Type B pancreatic cell (in vitro differentiated cells): ENCODE data around the gene SDCBP2. TPM values are rescaled to one million over a fixed set of nuclear protein-coding genes. Genes with fewer than 3 reads are reported as not detected.

Experiments used
- DNase-seq: peaks from one replicate; pipeline ENCODE4 v3.0.0; 2021; ENCODE audit warnings: mixed read lengths; ENCODE audit not compliant: unreplicated experiment; ENCODE audit errors: extremely low spot score
- H3K27ac Mint-ChIP-seq: 2 replicates; pipeline ENCODE4 v1.8.0; 2021; ENCODE audit warnings: mild to moderate bottlenecking, mixed read lengths
- H3K27me3 Mint-ChIP-seq: 2 replicates; pipeline ENCODE4 v1.8.0; 2021; ENCODE audit warnings: mixed read lengths
- H3K36me3 Mint-ChIP-seq: 2 replicates; pipeline ENCODE4 v1.8.0; 2021; ENCODE audit warnings: mixed read lengths
- H3K4me1 Mint-ChIP-seq: one replicate; pipeline ENCODE4 v1.8.0; 2021; ENCODE audit warnings: mixed read lengths; ENCODE audit not compliant: unreplicated experiment
- H3K4me3 Mint-ChIP-seq: 2 replicates; pipeline ENCODE4 v1.8.0; 2021; ENCODE audit warnings: mild to moderate bottlenecking, mixed read lengths
- H3K9me3 Mint-ChIP-seq: 2 replicates; pipeline ENCODE4 v1.8.0; 2021; ENCODE audit warnings: mixed read lengths
- CTCF ChIP-seq: fragments of 200-600 bp; sonication (generic); conservative IDR thresholded peaks from 2 replicates; pipeline ENCODE4 v1.5.0; 2021; ENCODE audit warnings: antibody characterized with exemption, mild to moderate bottlenecking
- total RNA-seq: library from RNA; stranded (reverse); gene quantifications from 2 replicates; pipeline ENCODE4 v1.2.1, GENCODE V29; 2021; ENCODE audit warnings: low replicate concordance

SDCBP2 gene
- total RNA-seq, 1 donor from 2014 or later, result 4.9 TPM

GRCh38 chr20:1312904-1313235 is 16.1 kb downstream of the SDCBP2 start:
- no peak for DNase-seq
- no peak overlapping the region for H3K27ac Mint-ChIP-seq
- H3K4me3 Mint-ChIP-seq, result no peak overlapping the region
- peaks cover 11% of the 10 kb centered on the region for H3K27me3 Mint-ChIP-seq
- H3K9me3 Mint-ChIP-seq, result no peaks in the 10 kb centered on the region
- H3K36me3 Mint-ChIP-seq, result no peaks in the 10 kb centered on the region
- no peak for TF ChIP-seq CTCF
- H3K4me1 Mint-ChIP-seq, result peaks cover 4% of the 10 kb centered on the region

GRCh38 chr20:1312308-1312707 is 16.6 kb downstream of the SDCBP2 start:
- H3K4me3 Mint-ChIP-seq, result peak overlapping the region; percentile 36
- H3K27ac Mint-ChIP-seq, result no peak overlapping the region
- peaks cover 4% of the 10 kb centered on the region for H3K4me1 Mint-ChIP-seq
- no peaks in the 10 kb centered on the region for H3K36me3 Mint-ChIP-seq
- no peak for TF ChIP-seq CTCF
- H3K9me3 Mint-ChIP-seq, result no peaks in the 10 kb centered on the region
- no peak for DNase-seq
- H3K27me3 Mint-ChIP-seq, result peaks cover 7% of the 10 kb centered on the region

- Mint-ChIP-seq H3K4me1 (peaks cover 4% of the 10 kb centered on the region), H3K9me3 (no peaks in the 10 kb centered on the region), H3K4me3 (no peak overlapping the region), H3K27me3 (peaks cover 3% of the 10 kb centered on the region), H3K27ac (no peak overlapping the region), H3K36me3 (no peaks in the 10 kb centered on the region)
- TF ChIP-seq CTCF, result no peak
- no peak for DNase-seq
Observed at GRCh38 chr20:1310506-1311190, 18.3 kb downstream of the SDCBP2 start.

GRCh38 chr20:1310071-1310470 is 18.9 kb downstream of the SDCBP2 start:
- Mint-ChIP-seq H3K9me3 (no peaks in the 10 kb centered on the region), H3K4me1 (peaks cover 4% of the 10 kb centered on the region), H3K27me3 (peaks cover 2% of the 10 kb centered on the region), H3K4me3 (no peak overlapping the region), H3K36me3 (no peaks in the 10 kb centered on the region), H3K27ac (no peak overlapping the region)
- TF ChIP-seq CTCF, result no peak
- no peak for DNase-seq

GRCh38 chr20:1309439-1309847 is 19.5 kb downstream of the SDCBP2 start:
- H3K36me3 Mint-ChIP-seq, result no peaks in the 10 kb centered on the region
- H3K9me3 Mint-ChIP-seq, result no peaks in the 10 kb centered on the region
- no peaks in the 10 kb centered on the region for H3K27me3 Mint-ChIP-seq
- no peak for DNase-seq
- no peak overlapping the region for H3K4me3 Mint-ChIP-seq
- no peak for TF ChIP-seq CTCF
- H3K27ac Mint-ChIP-seq, result no peak overlapping the region
- peaks cover 4% of the 10 kb centered on the region for H3K4me1 Mint-ChIP-seq

GRCh38 chr20:1308702-1309095 is 20.2 kb downstream of the SDCBP2 start:
- H3K36me3 Mint-ChIP-seq, result no peaks in the 10 kb centered on the region
- DNase-seq, result no peak
- TF ChIP-seq CTCF, result no peak
- no peaks in the 10 kb centered on the region for H3K27me3 Mint-ChIP-seq
- H3K27ac Mint-ChIP-seq, result no peak overlapping the region
- H3K9me3 Mint-ChIP-seq, result no peaks in the 10 kb centered on the region
- peaks cover 2% of the 10 kb centered on the region for H3K4me1 Mint-ChIP-seq
- H3K4me3 Mint-ChIP-seq, result no peak overlapping the region
